Endothelial cell of umbilical vein (primary cell): ENCODE results near the gene SPTLC3. TPM values are rescaled to one million over a fixed set of nuclear protein-coding genes. Genes with fewer than 3 reads are reported as not detected.

Experiments
- BruUV-seq: library from RNA; stranded (reverse); fragments of 400-500 nt; replicated peaks from 2 replicates; lab custom pipeline; 2021; lab: Mats Ljungman, UMichigan
- CTCF ChIA-PET: fragments of 300-600, 350-600 bp; sonication (Branson Sonifier 250); formaldehyde crosslinking; loops from one replicate; lab custom pipeline; 2021; ENCODE audit warnings: antibody characterized with exemption, inconsistent platforms; lab: Charles Lee
- POLR2A ChIA-PET: fragments of 300-600, 350-600 bp; sonication (Branson Sonifier 250); formaldehyde crosslinking; loops from one replicate; lab custom pipeline; 2021; ENCODE audit warnings: antibody characterized with exemption, inconsistent platforms; lab: Charles Lee
- DNase-seq: peaks from one replicate; pipeline ENCODE4 v3.0.0-alpha.2; 2011; ENCODE audit warnings: low read depth, low spot score
- FAIRE-seq: peaks from 2 replicates; lab custom pipeline; 2011; peaks lifted over from hg19 to GRCh38; lab: Jason Lieb, UNC
- H2AFZ ChIP-seq: 2 replicates; pipeline ENCODE4 v1.6.0; 2012; ENCODE audit warnings: low read depth, low read length, control low read depth, inconsistent platforms
- H3K27ac ChIP-seq: 2 replicates; pipeline ENCODE4 v1.5.1; 2011; ENCODE audit warnings: low read depth, mild to moderate bottlenecking, control low read depth, low read length, moderate library complexity; ENCODE audit not compliant: insufficient read depth
- H3K27me3 ChIP-seq, 2 experiments: 2 replicates each; pipeline versions ENCODE4 v1.6.0 to v1.6.1; 2011; ENCODE audit warnings: low read length in 2 of 2, mixed read lengths in 1 of 2; ENCODE audit not compliant: control insufficient read depth in 2 of 2, insufficient read depth in 2 of 2
- H3K36me3 ChIP-seq, 2 experiments: 2 replicates in 1 of 2; 3 replicates in 1 of 2; pipeline ENCODE4 v1.5.1; 2011; ENCODE audit warnings: low read length in 2 of 2, mild to moderate bottlenecking in 1 of 2, moderate library complexity in 1 of 2; ENCODE audit not compliant: control insufficient read depth in 2 of 2, insufficient read depth in 2 of 2; ENCODE audit errors: extremely low read depth in 1 of 2
- H3K4me1 ChIP-seq: 3 replicates; pipeline ENCODE4 v1.5.1; 2011; ENCODE audit warnings: mild to moderate bottlenecking, low read length; ENCODE audit not compliant: control insufficient read depth, insufficient read depth; ENCODE audit errors: extremely low read depth
- H3K4me2 ChIP-seq: 2 replicates; pipeline ENCODE4 v1.6.1; 2011; ENCODE audit warnings: low read length, control low read depth, mixed read lengths; ENCODE audit not compliant: insufficient read depth
- H3K4me3 ChIP-seq, 3 experiments: fragments of 200-600 bp in 1 of 3; sonication (generic), shearing (Covaris generic) in 1 of 3; replicated peaks in 1 of 3; 2 replicates each; pipeline ENCODE4 v1.5.1; 2011 to 2016; ENCODE audit warnings: control low read depth in 3 of 3, low read length in 3 of 3, mild to moderate bottlenecking in 2 of 3, inconsistent platforms in 1 of 3, low read depth in 1 of 3, moderate library complexity in 1 of 3; ENCODE audit not compliant: insufficient read depth in 1 of 3
- H3K79me2 ChIP-seq: 2 replicates; pipeline ENCODE4 v1.6.0; 2012; ENCODE audit warnings: low read length, inconsistent platforms; ENCODE audit not compliant: control insufficient read depth, insufficient read depth
- H3K9ac ChIP-seq: replicated peaks from 2 replicates; pipeline ENCODE3; 2011; ENCODE audit warnings: low read length, control low read depth; ENCODE audit not compliant: insufficient read depth; ENCODE audit errors: extremely low read depth
- H3K9me1 ChIP-seq: replicated peaks from 3 replicates; pipeline ENCODE4 v1.6.0; 2011; ENCODE audit warnings: mild to moderate bottlenecking, low read length; ENCODE audit not compliant: control insufficient read depth, insufficient read depth; ENCODE audit errors: extremely low read depth
- H3K9me3 ChIP-seq: replicated peaks from 2 replicates; pipeline ENCODE4 v1.5.1; 2012; ENCODE audit warnings: low read length, inconsistent platforms; ENCODE audit not compliant: control insufficient read depth, insufficient read depth
- H4K20me1 ChIP-seq: replicated peaks from 2 replicates; pipeline ENCODE3; 2011; ENCODE audit warnings: mild to moderate bottlenecking, low read length; ENCODE audit not compliant: control insufficient read depth, insufficient read depth; ENCODE audit errors: extremely low read depth
- EZH2 ChIP-seq: IDR thresholded peaks from 2 replicates; pipeline ENCODE4 v1.6.1; 2012; ENCODE audit warnings: borderline replicate concordance, low read depth, mild to moderate bottlenecking, moderate library complexity, low read length, inconsistent platforms; ENCODE audit not compliant: severe bottlenecking
- FOS ChIP-seq: IDR thresholded peaks from 2 replicates; pipeline ENCODE4 v1.6.1; 2011; ENCODE audit warnings: mild to moderate bottlenecking, low read length, moderate library complexity, borderline replicate concordance; ENCODE audit not compliant: insufficient read depth
- GATA2 ChIP-seq: IDR thresholded peaks from 2 replicates; pipeline ENCODE4 v1.7.0; 2011; ENCODE audit warnings: low read depth, mild to moderate bottlenecking, moderate library complexity, mixed read lengths, low read length; ENCODE audit not compliant: insufficient read length, insufficient read depth
- JUN ChIP-seq: IDR thresholded peaks from 2 replicates; pipeline ENCODE4 v1.6.1; 2011; ENCODE audit warnings: borderline replicate concordance, low read depth; ENCODE audit not compliant: insufficient read length, insufficient read depth
- MYC ChIP-seq: IDR thresholded peaks from one replicate; pipeline ENCODE4 v1.6.1; 2011; ENCODE audit warnings: mild to moderate bottlenecking, low read depth, low read length
- POLR2A ChIP-seq: IDR thresholded peaks from 2 replicates; pipeline ENCODE4 v1.6.1; 2012; ENCODE audit warnings: low read depth, mild to moderate bottlenecking, control low read depth, low read length
- POLR2AphosphoS5 ChIP-seq: IDR thresholded peaks from 2 replicates; pipeline ENCODE4 v1.6.1; 2012; ENCODE audit warnings: low read depth, mild to moderate bottlenecking, control low read depth, low read length, moderate library complexity; ENCODE audit not compliant: insufficient read depth
- dilution Hi-C: fragments of 300-500 bp; cut with MboI; formaldehyde crosslinking; loops from one replicate; pipeline ENCODE4 v1.15.0; 2019; ENCODE audit warnings: low sequenced_read_pairs; ENCODE audit not compliant: extremely low pct_ligation_motif_present
- intact Hi-C: fragments of 100-400 bp; cut with micrococcal nuclease; formaldehyde crosslinking; loops from one replicate; pipeline ENCODE4 v1.10.0; 2022
- polyA plus RNA-seq, 4 experiments: library from polyadenylated mRNA; depleted of rRNA in 3 of 4; stranded (reverse) in 3 of 4; unstranded in 1 of 4; fragments of >200 nt; gene quantifications; 2 replicates each; pipeline versions ENCODE4 v1.2.1 to v1.2.3, GENCODE V29; 2011 to 2012; ENCODE audit warnings: missing spikeins in 1 of 4
- total RNA-seq: library from RNA; stranded (reverse); gene quantifications from 2 replicates; pipeline ENCODE4 v1.2.3, GENCODE V29; 2021
- TF ChIP-seq, protein P1 (sequence below): IDR thresholded peaks from 2 replicates; pipeline ENCODE4 v1.6.1; 2011; ENCODE audit not compliant: insufficient read depth, insufficient read length
- TF ChIP-seq, protein P2 (sequence below), 2 donors: IDR thresholded peaks; 1 replicate in 1 of 2; 2 replicates in 1 of 2; pipeline ENCODE4 v1.5.1; 2011; ENCODE audit warnings: low read length in 2 of 2, mild to moderate bottlenecking in 2 of 2, moderate library complexity in 2 of 2, control low read depth in 1 of 2, inconsistent platforms in 1 of 2, low read depth in 1 of 2; ENCODE audit not compliant: insufficient read depth in 1 of 2; ENCODE audit errors: extremely low read depth in 1 of 2

Gene SPTLC3
- total and polyA plus RNA-seq, 2 donors (not counting 3 experiments of a cell fraction or from before 2014, with no cell fraction given) = 0.29 to 0.35 TPM

- no peaks in the 10 kb centered on the region for H3K9me3 ChIP-seq
- H3K27ac ChIP-seq = no peak overlapping the region
- H3K4me1 ChIP-seq = no peaks in the 10 kb centered on the region
- dilution Hi-C loops (no loop called here), intact Hi-C loops (no loop called here)
- POLR2A ChIA-PET = no interaction called here
- TF ChIP-seq POLR2A (no peak), POLR2AphosphoS5 (no peak), FOS (no peak), EZH2 (no peak), JUN (no peak), GATA2 (no peak), MYC (no peak)
- TF ChIP-seq, protein P1, sequence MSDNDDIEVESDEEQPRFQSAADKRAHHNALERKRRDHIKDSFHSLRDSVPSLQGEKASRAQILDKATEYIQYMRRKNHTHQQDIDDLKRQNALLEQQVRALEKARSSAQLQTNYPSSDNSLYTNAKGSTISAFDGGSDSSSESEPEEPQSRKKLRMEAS = no peak
- TF ChIP-seq, protein P2, sequence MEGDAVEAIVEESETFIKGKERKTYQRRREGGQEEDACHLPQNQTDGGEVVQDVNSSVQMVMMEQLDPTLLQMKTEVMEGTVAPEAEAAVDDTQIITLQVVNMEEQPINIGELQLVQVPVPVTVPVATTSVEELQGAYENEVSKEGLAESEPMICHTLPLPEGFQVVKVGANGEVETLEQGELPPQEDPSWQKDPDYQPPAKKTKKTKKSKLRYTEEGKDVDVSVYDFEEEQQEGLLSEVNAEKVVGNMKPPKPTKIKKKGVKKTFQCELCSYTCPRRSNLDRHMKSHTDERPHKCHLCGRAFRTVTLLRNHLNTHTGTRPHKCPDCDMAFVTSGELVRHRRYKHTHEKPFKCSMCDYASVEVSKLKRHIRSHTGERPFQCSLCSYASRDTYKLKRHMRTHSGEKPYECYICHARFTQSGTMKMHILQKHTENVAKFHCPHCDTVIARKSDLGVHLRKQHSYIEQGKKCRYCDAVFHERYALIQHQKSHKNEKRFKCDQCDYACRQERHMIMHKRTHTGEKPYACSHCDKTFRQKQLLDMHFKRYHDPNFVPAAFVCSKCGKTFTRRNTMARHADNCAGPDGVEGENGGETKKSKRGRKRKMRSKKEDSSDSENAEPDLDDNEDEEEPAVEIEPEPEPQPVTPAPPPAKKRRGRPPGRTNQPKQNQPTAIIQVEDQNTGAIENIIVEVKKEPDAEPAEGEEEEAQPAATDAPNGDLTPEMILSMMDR (IDR thresholded peaks at IDR 0.05; ENCODE audit: extremely low read depth in 1 of 2, insufficient read depth in 1 of 2, low read depth in 1 of 2, low read length in 2 of 2) = no peak
- CTCF ChIA-PET = interaction anchor here (1.0 to 4.0 kb wide), 4 partner anchors 12 to 177 kb away, joined by 3 to 35 read pairs (median 10); no protein-coding TSS in a partner anchor
- no peak overlapping the region for H3K4me3 ChIP-seq
- H2AFZ ChIP-seq = no peak overlapping the region
- no peaks in the 10 kb centered on the region for H3K79me2 ChIP-seq
- H4K20me1 ChIP-seq = no peaks in the 10 kb centered on the region
- H3K27me3 ChIP-seq = peaks cover 0 to 7% of the 10 kb centered on the region in 2 experiments
- no peak for DNase-seq
- BruUV-seq = no TSS peak
- no peak overlapping the region for H3K9ac ChIP-seq
- no peaks in the 10 kb centered on the region for H3K9me1 ChIP-seq
- H3K36me3 ChIP-seq = no peaks in the 10 kb centered on the region
- H3K4me2 ChIP-seq = no peak overlapping the region
- no peak for FAIRE-seq
Measured at GRCh38 chr20:13102237-13102636, 93.5 kb downstream of the SPTLC3 start.
